HUES64 (cell line): Measurements from ENCODE around the gene XBP1. TPM values are rescaled to one million over a fixed set of nuclear protein-coding genes. Genes with fewer than 3 reads are reported as not detected.
"Not testable (repeated sequence)": the region's sequence is repeated elsewhere in the genome, so short reads cannot be mapped to it uniquely, and the experiment has no call there.

Experiments used
- H3K27ac ChIP-seq: 2 replicates; pipeline ENCODE4 v1.7.0; 2013; ENCODE audit warnings: low read depth, low read length, inconsistent platforms
- H3K27me3 ChIP-seq: 2 replicates; pipeline ENCODE4 v1.6.1; 2013; ENCODE audit warnings: mild to moderate bottlenecking, low read length; ENCODE audit not compliant: insufficient read depth
- H3K36me3 ChIP-seq: 2 replicates; pipeline ENCODE4 v1.6.1; 2013; ENCODE audit warnings: mild to moderate bottlenecking, low read length; ENCODE audit not compliant: insufficient read depth
- H3K4me1 ChIP-seq: 2 replicates; pipeline ENCODE4 v1.6.1; 2013; ENCODE audit warnings: mild to moderate bottlenecking, low read length, moderate library complexity; ENCODE audit not compliant: insufficient read depth
- H3K4me3 ChIP-seq: 2 replicates; pipeline ENCODE4 v1.5.1; 2013; ENCODE audit warnings: mild to moderate bottlenecking, low read length, moderate library complexity
- H3K9ac ChIP-seq: 2 replicates; pipeline ENCODE4 v1.6.1; 2013; ENCODE audit warnings: mild to moderate bottlenecking, low read depth, low read length
- H3K9me3 ChIP-seq: 2 replicates; pipeline ENCODE4 v1.6.1; 2013; ENCODE audit warnings: low read depth, low read length; ENCODE audit not compliant: insufficient read depth
- WGBS: fragments of 150-250, 120-280 bp; methylation state at CpG from one replicate; pipeline ENCODE4 v1.1.7; 2013; ENCODE audit warnings: missing lambda C conversion rate; 5-methylcytosine and 5-hydroxymethylcytosine counted together
- polyA plus RNA-seq, 2 experiments: library from polyadenylated mRNA; stranded (reverse); fragments of 50-300 nt; gene quantifications; one replicate each; pipeline ENCODE4 v1.2.3, GENCODE V29; 2013

The XBP1 gene
- 95.6 TPM for polyA plus RNA-seq (2013, experiment 1 of 2)
- polyA plus RNA-seq (2013, experiment 2 of 2), result 103 TPM

DNA sequence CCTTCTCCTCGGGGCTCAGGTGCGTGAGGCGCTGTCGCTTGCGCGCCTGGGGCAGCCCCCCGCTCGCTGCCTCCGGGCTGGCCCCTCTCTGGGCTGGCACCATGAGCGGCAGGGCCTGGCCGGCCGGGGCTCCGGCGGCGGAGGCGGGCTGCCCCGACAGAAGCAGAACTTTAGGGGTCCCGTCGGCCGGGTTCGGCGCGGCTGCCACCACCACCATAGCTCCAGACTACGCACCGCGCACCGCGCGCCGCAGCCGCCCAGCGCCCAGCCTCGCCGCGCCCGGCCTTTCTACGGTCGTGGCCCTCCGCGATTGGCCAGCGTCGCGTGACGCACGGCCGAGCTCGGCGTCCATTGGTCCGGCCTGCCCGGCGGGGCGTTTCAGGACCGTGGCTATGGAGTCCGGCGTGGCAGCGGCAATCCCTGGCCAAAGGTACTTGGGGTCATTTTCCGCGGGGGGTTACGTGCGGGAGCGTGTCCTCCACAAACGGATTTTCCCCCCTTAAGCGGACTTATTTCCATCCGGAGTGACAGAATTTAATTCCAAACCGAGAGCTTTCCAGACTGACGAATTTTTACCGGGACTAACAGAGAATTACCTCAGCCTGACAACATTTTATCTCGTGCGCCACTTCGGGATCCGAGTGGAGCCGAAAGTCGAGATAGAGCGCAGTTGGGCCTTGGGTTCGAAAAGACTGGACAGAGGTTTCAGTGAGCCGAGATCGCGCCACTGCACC lies at the start of gene XBP1:
TSS of gene XBP1 (minus strand) at position 262 of the 734 bp plus-strand sequence.
- Histone ChIP-seq H3K9me3 (no peaks in the 10 kb centered on the region), H3K4me1 (peaks cover 8% of the 10 kb centered on the region)

DNA sequence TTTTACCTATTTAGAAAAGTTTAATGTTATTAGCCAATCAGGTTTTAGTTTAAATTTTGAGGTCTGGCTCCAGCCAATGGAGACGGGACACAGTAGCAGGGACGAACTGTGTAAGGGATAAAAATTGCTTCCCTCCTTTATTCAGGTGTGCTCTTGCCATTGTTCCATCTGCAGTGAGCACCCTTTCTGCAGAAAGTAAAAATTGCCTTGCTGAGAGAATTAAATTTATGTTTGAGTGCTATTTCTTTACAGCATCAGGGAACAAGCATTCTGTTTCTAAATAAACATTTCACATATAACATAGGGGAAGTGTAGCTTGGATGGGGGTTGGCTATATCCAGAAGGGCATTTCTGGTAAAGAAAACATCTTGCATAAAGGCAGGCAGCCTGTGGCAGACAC lies 46.6 kb upstream of the XBP1 start:
- no peaks in the 10 kb centered on the region for H3K36me3 ChIP-seq
- WGBS, result 97% methylated on average over 2 of the region's 2 CpGs

More for the DNA sequence above, at the start of gene XBP1:
- H3K27me3 ChIP-seq, result no peaks in the 10 kb centered on the region
- H3K9ac ChIP-seq, result peak within 1 kb of the TSS; percentile 99
- under 1% methylated on average over 78 of the region's 78 CpGs for whole genome bisulfite sequencing
- peak within 1 kb of the TSS; percentile 97 for H3K4me3 ChIP-seq
- H3K36me3 ChIP-seq, result peaks cover 36% of the 10 kb centered on the region
- H3K27ac ChIP-seq, result peak within 1 kb of the TSS; percentile 92

DNA sequence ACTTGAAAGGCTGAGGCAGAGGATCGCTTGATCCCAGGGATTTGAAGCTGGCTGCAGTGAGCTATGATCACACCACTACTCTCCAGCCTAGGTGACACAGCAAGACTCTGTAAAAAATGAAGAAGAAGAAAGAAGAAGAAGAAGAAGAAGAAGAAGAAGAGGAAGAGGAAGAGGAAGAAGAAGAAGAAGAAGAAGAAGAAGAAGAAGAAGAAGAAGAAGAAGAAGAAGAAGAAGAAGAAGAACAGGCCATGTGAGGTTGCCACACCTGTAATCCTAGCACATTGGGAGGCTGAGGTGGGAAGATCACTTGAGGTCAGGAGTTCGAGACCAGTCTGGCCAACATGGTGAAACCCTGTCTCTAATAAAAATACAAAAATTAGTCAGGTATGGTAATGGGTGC lies 43.9 kb upstream of the XBP1 start:
- H3K4me3 ChIP-seq, H3K27ac ChIP-seq, H3K9ac ChIP-seq, H3K9me3 ChIP-seq, H3K36me3 ChIP-seq, H3K27me3 ChIP-seq, H3K4me1 ChIP-seq: not testable (repeated sequence)
- 83% methylated on average over 2 of the region's 2 CpGs for WGBS

More for the DNA sequence above, 46.6 kb upstream of the XBP1 start:
- Histone ChIP-seq H3K4me1 (no peaks in the 10 kb centered on the region), H3K9me3 (no peaks in the 10 kb centered on the region; the same call in 1 of the 2 replicates), H3K27me3 (no peaks in the 10 kb centered on the region), H3K9ac (no peak overlapping the region), H3K27ac (no peak overlapping the region), H3K4me3 (no peak overlapping the region)

DNA sequence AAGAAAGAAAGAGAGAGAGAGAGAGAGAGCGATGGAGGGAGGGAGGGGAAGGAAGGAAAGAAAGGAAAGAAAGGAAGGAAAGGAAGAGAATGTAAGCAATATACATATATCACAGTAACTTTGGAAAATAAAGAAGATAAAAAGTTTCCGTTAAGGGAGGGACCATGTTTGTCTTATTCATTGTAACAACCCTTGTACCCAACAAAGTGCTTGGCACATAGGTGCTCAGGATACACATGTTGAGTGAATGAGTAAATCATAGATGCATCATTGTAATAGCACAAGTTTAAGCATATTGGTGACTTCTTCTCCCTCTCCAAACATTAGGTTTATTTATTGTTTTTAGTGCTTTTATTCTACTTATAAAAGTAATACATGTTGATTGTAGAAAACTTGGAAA lies 43.3 kb upstream of the XBP1 start:
- H3K4me3 ChIP-seq, result no peak overlapping the region
- no peaks in the 10 kb centered on the region for H3K4me1 ChIP-seq
- no peaks in the 10 kb centered on the region; the same call in 1 of the 2 replicates for H3K9me3 ChIP-seq
- H3K36me3 ChIP-seq, result no peaks in the 10 kb centered on the region
- H3K9ac ChIP-seq, result no peak overlapping the region
- no peaks in the 10 kb centered on the region for H3K27me3 ChIP-seq
- H3K27ac ChIP-seq, result no peak overlapping the region
- 75% methylated on average over 1 of the region's 2 CpGs for WGBS

DNA sequence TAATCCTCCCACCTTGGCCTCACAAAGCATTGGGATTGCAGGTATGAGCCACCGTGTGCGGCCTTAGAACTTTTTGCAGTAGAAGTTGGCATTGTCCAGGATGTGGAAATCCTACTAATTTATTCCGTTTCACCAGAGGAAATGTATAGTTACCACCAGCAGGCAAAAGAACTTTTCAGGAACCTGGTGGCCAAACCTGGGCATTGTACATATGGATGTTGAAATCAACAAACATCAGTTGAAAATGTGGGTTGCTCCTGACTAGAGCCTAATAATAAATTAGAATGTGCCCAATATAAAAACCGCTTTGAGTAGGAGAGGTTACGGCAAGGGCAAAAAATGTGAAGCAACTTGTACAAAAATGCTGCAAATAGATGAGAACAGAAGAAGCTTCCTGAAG lies 40.7 kb upstream of the XBP1 start:
- H3K27ac ChIP-seq, result no peak overlapping the region

DNA sequence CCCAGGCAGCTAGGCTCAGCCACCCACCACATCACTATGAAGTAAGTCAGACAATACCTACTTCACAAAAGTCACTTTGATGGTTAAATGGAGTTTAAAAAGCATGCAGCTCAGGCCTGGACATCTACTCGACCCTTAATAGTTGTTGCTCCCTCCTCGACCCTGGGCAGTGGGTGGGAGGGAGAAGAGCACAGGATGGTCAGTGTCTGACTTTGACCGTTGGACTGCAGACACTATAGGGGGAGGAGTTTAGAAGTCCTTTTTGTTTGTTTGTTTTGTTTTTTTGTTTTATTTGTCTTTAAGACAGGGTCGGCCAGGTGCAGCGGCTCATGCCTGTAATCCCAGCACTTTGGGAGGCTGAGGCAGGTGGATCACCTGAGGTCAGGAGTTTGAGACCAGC lies 38.6 kb upstream of the XBP1 start:
- WGBS, result 86% methylated on average over 5 of the region's 5 CpGs
- no peaks in the 10 kb centered on the region for H3K36me3 ChIP-seq
- H3K4me1 ChIP-seq, result no peaks in the 10 kb centered on the region
- H3K4me3 ChIP-seq, result no peak overlapping the region
- H3K9me3 ChIP-seq, result no peaks in the 10 kb centered on the region
- no peaks in the 10 kb centered on the region for H3K27me3 ChIP-seq
- H3K9ac ChIP-seq, result no peak overlapping the region
- H3K27ac ChIP-seq, result no peak overlapping the region

More for the DNA sequence above, 40.7 kb upstream of the XBP1 start:
- no peaks in the 10 kb centered on the region for H3K9me3 ChIP-seq
- H3K27me3 ChIP-seq, result no peaks in the 10 kb centered on the region
- H3K36me3 ChIP-seq, result no peaks in the 10 kb centered on the region
- no peak overlapping the region for H3K4me3 ChIP-seq
- H3K9ac ChIP-seq, result no peak overlapping the region
- no peaks in the 10 kb centered on the region for H3K4me1 ChIP-seq
- 97% methylated on average over 5 of the region's 5 CpGs for WGBS

DNA sequence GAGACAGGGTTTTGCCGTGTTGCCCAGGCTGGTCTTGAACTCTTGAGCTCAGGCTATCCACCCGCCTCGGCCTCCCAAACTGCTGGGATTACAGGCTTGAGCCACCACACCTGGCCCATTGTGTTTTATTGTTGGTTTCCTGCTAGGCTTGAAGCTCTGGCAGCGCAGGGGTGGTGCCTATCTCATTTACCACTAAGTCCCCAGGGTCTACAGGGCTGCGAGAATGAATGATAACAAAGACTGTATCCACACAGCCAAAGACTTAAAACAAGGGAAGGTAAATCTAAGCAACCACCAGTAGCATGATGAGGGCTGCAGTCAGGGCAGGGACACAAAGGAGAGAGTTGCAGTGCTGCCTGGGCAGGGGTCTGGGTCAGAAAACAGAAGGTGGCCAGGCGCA lies 37.3 kb upstream of the XBP1 start:
- Histone ChIP-seq H3K36me3 (no peaks in the 10 kb centered on the region), H3K9me3 (no peaks in the 10 kb centered on the region), H3K27me3 (no peaks in the 10 kb centered on the region), H3K27ac (no peak overlapping the region), H3K4me1 (no peaks in the 10 kb centered on the region), H3K9ac (no peak overlapping the region), H3K4me3 (no peak overlapping the region)
- WGBS, result 87% methylated on average over 6 of the region's 6 CpGs

DNA sequence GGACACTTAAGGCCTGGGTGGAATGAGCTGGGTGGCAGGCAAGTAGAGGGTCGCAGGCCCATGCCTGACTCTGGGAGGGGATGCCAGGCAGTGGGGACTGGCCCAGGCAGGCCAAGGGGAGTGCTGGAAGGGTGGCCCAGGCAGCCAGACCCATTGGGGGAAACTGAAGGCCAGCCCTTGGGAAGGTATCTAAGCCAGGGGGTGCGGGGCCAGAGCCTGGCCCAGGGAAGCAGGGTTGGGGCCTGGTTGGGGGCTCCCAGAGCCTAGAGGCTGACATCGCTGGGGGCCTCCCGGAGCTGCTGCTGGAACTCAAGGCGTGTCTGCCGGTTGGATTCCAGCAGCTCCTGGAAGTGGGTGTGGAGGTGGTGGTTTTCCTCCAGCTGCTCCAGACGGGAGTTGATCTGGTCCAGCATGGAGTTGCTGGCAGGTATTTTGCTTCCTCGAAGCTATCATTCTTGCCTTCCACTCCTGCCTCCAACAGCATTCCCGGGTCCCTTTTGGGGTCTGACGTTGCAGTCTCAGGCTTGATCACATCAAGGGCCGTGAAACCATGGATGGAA lies 35.3 kb upstream of the XBP1 start:
- Histone ChIP-seq H3K36me3 (no peaks in the 10 kb centered on the region), H3K9ac (no peak overlapping the region), H3K9me3 (no peaks in the 10 kb centered on the region), H3K4me1 (no peaks in the 10 kb centered on the region), H3K27ac (no peak overlapping the region), H3K27me3 (no peaks in the 10 kb centered on the region), H3K4me3 (no peak overlapping the region)
- 91% methylated on average over 11 of the region's 11 CpGs for WGBS

DNA sequence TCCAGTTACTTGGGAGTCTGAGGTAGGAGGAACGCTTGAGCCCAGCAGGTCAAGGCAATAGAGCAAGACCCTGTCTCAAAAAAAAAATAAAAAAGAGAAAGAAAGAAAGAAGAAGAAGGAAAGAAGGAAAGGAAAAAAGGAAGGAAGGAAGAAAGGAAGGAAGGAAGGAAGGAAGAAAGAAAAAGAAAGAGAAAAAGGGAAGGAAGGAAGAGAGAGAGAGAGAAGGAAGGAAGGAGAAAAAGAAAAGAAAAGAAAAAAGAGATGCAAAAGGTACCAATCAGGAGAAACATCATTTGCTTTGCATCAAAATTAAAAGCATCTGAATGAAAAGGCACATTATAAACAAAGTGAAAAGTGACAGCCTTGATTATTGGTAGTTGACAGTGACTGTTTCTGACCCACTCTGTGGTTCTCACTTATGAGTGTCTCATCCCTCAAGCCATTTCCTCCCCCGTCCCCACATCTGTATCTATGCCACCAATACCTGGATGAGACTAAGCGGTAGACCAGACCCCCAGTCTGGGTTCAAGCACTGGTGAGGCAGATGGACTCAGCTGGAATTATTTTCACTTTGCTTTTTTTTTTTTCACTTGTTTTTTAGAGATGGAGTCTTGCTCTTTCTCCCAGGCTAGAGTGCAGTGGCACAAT lies 33.0 kb upstream of the XBP1 start:
- Histone ChIP-seq H3K9me3 (no peaks in the 10 kb centered on the region), H3K27me3 (no peaks in the 10 kb centered on the region), H3K9ac (no peak overlapping the region), H3K4me3 (no peak overlapping the region), H3K36me3 (no peaks in the 10 kb centered on the region), H3K4me1 (no peaks in the 10 kb centered on the region), H3K27ac (no peak overlapping the region)
- WGBS, result 91% methylated on average over 3 of the region's 3 CpGs

DNA sequence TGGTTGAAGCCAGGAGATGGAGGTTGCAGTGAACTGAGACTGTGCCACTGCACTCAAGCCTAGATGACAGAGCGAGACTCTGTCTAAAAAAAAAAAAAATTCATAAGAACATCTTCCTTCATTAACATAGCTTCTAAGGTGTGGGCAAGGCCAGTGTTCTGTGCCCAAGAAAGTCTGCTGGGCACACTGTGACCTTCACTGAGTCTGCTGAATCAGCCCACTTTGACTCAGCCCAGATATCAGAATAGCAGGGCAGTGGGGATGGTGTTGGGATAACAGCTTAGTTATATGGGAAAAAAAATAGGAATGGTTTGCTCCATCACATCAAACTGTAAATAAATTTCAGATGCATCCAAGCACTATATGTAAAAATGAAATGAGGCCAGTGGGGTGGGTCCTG lies 32.4 kb upstream of the XBP1 start:
- 100% methylated on average over 1 of the region's 1 CpG for WGBS
- no peak overlapping the region for H3K4me3 ChIP-seq
- no peaks in the 10 kb centered on the region for H3K27me3 ChIP-seq
- H3K36me3 ChIP-seq, result no peaks in the 10 kb centered on the region
- H3K4me1 ChIP-seq, result no peaks in the 10 kb centered on the region
- no peak overlapping the region for H3K27ac ChIP-seq
- no peak overlapping the region for H3K9ac ChIP-seq
- H3K9me3 ChIP-seq, result no peaks in the 10 kb centered on the region
